Measurements from ENCODE around the gene SUGCT.

Gene SUGCT

GRCh38 chr7:40763319-40764287 is 628.8 kb downstream of the SUGCT start:
- no peak for DNase-seq (ENCODE audit: low read depth in 2 of 2)

- no peak for DNase-seq (ENCODE audit: low read depth in 2 of 2)
These were observed 630.8 kb downstream of the SUGCT start for GRCh38 chr7:40765639-40766038.

- DNase-seq (ENCODE audit: low read depth in 2 of 2), result no peak
These were observed 637.3 kb downstream of the SUGCT start for GRCh38 chr7:40772096-40772495.

- DNase-seq (ENCODE audit: low read depth in 2 of 2), result no peak
These were observed 638.9 kb downstream of the SUGCT start for GRCh38 chr7:40773656-40774055.

- no peak for DNase-seq (ENCODE audit: low read depth in 2 of 2)
These were observed 641.1 kb downstream of the SUGCT start for GRCh38 chr7:40775877-40776276.

- no peak for DNase-seq (ENCODE audit: low read depth in 2 of 2)
These were observed 643.0 kb downstream of the SUGCT start for GRCh38 chr7:40777730-40778312.

GRCh38 chr7:40780460-40780859 is 645.7 kb downstream of the SUGCT start:
- no peak for DNase-seq (ENCODE audit: low read depth in 2 of 2)

GRCh38 chr7:40782836-40783235 is 648.0 kb downstream of the SUGCT start:
- DNase-seq (ENCODE audit: low read depth in 2 of 2), result no peak

- no peak for DNase-seq (ENCODE audit: low read depth in 2 of 2)
These were observed 649.4 kb downstream of the SUGCT start for GRCh38 chr7:40784176-40784575.

GRCh38 chr7:40786909-40787308 is 652.1 kb downstream of the SUGCT start:
- DNase-seq (ENCODE audit: low read depth in 2 of 2), result no peak

GRCh38 chr7:40793132-40793531 is 658.3 kb downstream of the SUGCT start:
- no peak for DNase-seq (ENCODE audit: low read depth in 2 of 2)

- DNase-seq (ENCODE audit: low read depth in 2 of 2), result no peak
These were observed 660.8 kb downstream of the SUGCT start for GRCh38 chr7:40795607-40796006.

GRCh38 chr7:40796723-40797122 is 661.9 kb downstream of the SUGCT start:
- no peak for DNase-seq (ENCODE audit: low read depth in 2 of 2)

- DNase-seq (ENCODE audit: low read depth in 2 of 2), result no peak
These were observed 663.8 kb downstream of the SUGCT start for GRCh38 chr7:40798613-40799012.

- DNase-seq (ENCODE audit: low read depth in 2 of 2), result no peak
These were observed 664.9 kb downstream of the SUGCT start for GRCh38 chr7:40799493-40800403.

GRCh38 chr7:40800771-40801170 is 666.0 kb downstream of the SUGCT start:
- DNase-seq (ENCODE audit: low read depth in 2 of 2), result no peak

GRCh38 chr7:40802497-40802896 is 667.7 kb downstream of the SUGCT start:
- DNase-seq (ENCODE audit: low read depth in 2 of 2), result no peak

GRCh38 chr7:40804477-40805215 is 669.8 kb downstream of the SUGCT start:
- no peak for DNase-seq (ENCODE audit: low read depth in 2 of 2)

GRCh38 chr7:40805361-40805760 is 670.6 kb downstream of the SUGCT start:
- DNase-seq (ENCODE audit: low read depth in 2 of 2), result no peak

GRCh38 chr7:40808378-40808942 is 673.7 kb downstream of the SUGCT start:
- DNase-seq (ENCODE audit: low read depth in 2 of 2), result no peak

- no peak for DNase-seq (ENCODE audit: low read depth in 2 of 2)
These were observed 675.5 kb downstream of the SUGCT start for GRCh38 chr7:40810274-40810673.

Measured in activated CD4-positive, alpha-beta T cell treated with anti-CD3 and anti-CD28 coated beads for 24 hours (primary cell).